Neural crest cell (in vitro differentiated cells): ENCODE results near the gene SLC11A2. TPM values are rescaled to one million over a fixed set of nuclear protein-coding genes. Genes with fewer than 3 reads are reported as not detected.

Experiments used
- DNase-seq: peaks from one replicate; pipeline ENCODE4 v3.0.0; 2021; ENCODE audit warnings: low read depth, mixed read lengths, low spot score
- H3K27ac Mint-ChIP-seq: one replicate; pipeline ENCODE4 v1.8.0; 2021; ENCODE audit warnings: mild to moderate bottlenecking, mixed read lengths; ENCODE audit not compliant: unreplicated experiment
- H3K27me3 Mint-ChIP-seq: 2 replicates; pipeline ENCODE4 v1.8.0; 2021; ENCODE audit warnings: low read depth, mild to moderate bottlenecking, mixed read lengths
- H3K36me3 Mint-ChIP-seq: 2 replicates; pipeline ENCODE4 v1.8.0; 2021; ENCODE audit warnings: low read depth, mild to moderate bottlenecking, mixed read lengths
- H3K4me1 Mint-ChIP-seq: 2 replicates; pipeline ENCODE4 v1.8.0; 2021; ENCODE audit warnings: mixed read lengths
- H3K4me3 Mint-ChIP-seq: one replicate; pipeline ENCODE4 v1.8.0; 2021; ENCODE audit warnings: mild to moderate bottlenecking, mixed read lengths
- H3K9me3 Mint-ChIP-seq: 2 replicates; pipeline ENCODE4 v1.8.0; 2021; ENCODE audit warnings: mixed read lengths
- CTCF ChIP-seq: fragments of 200-600 bp; sonication (generic); conservative IDR thresholded peaks from 2 replicates; pipeline ENCODE4 v1.5.0; 2021; ENCODE audit warnings: antibody characterized with exemption, mild to moderate bottlenecking
- total RNA-seq: library from RNA; stranded (reverse); gene quantifications from 2 replicates; pipeline ENCODE4 v1.2.1, GENCODE V29; 2021

SLC11A2 gene
- total RNA-seq, 1 donor from 2014 or later, result 51.4 TPM

- DNase-seq, result no peak
- H3K27me3 Mint-ChIP-seq, result no peaks in the 10 kb centered on the region
- peaks cover 29% of the 10 kb centered on the region for H3K4me1 Mint-ChIP-seq
These were observed 14.2 kb downstream of the SLC11A2 start for GRCh38 chr12:51011955-51012354.

GRCh38 chr12:51009056-51009440, 17.1 kb downstream of the SLC11A2 start:
- no peaks in the 10 kb centered on the region for H3K9me3 Mint-ChIP-seq
- H3K4me3 Mint-ChIP-seq, result no peak overlapping the region
- no peak for DNase-seq
- peaks cover 6% of the 10 kb centered on the region for H3K36me3 Mint-ChIP-seq
- H3K4me1 Mint-ChIP-seq, result peaks cover 46% of the 10 kb centered on the region
- no peaks in the 10 kb centered on the region for H3K27me3 Mint-ChIP-seq
- no peak for TF ChIP-seq CTCF
- H3K27ac Mint-ChIP-seq, result peak overlapping the region; percentile 27

More at GRCh38 chr12:51011955-51012354, 14.2 kb downstream of the SLC11A2 start:
- Mint-ChIP-seq H3K36me3 (peaks cover 6% of the 10 kb centered on the region), H3K4me3 (no peak overlapping the region), H3K27ac (peak overlapping the region; percentile 17), H3K9me3 (no peaks in the 10 kb centered on the region)
- no peak for TF ChIP-seq CTCF

GRCh38 chr12:51008329-51009055, 17.7 kb downstream of the SLC11A2 start:
- no peak overlapping the region for H3K27ac Mint-ChIP-seq
- H3K4me3 Mint-ChIP-seq, result no peak overlapping the region
- peaks cover 6% of the 10 kb centered on the region for H3K36me3 Mint-ChIP-seq
- TF ChIP-seq CTCF, result no peak
- no peaks in the 10 kb centered on the region for H3K9me3 Mint-ChIP-seq
- no peaks in the 10 kb centered on the region for H3K27me3 Mint-ChIP-seq
- peaks cover 49% of the 10 kb centered on the region for H3K4me1 Mint-ChIP-seq
- DNase-seq, result no peak

GRCh38 chr12:51005671-51006070, 20.5 kb downstream of the SLC11A2 start:
- peaks cover 8% of the 10 kb centered on the region for H3K36me3 Mint-ChIP-seq

GRCh38 chr12:51005030-51005429, 21.2 kb downstream of the SLC11A2 start:
- DNase-seq, result no peak
- Mint-ChIP-seq H3K4me3 (no peak overlapping the region), H3K4me1 (peaks cover 28% of the 10 kb centered on the region), H3K9me3 (no peaks in the 10 kb centered on the region), H3K27me3 (no peaks in the 10 kb centered on the region), H3K27ac (no peak overlapping the region), H3K36me3 (peaks cover 15% of the 10 kb centered on the region)
- TF ChIP-seq CTCF, result no peak

More at GRCh38 chr12:51005671-51006070, 20.5 kb downstream of the SLC11A2 start:
- no peak overlapping the region for H3K27ac Mint-ChIP-seq
- no peak for DNase-seq
- no peak for TF ChIP-seq CTCF
- H3K4me3 Mint-ChIP-seq, result no peak overlapping the region
- H3K9me3 Mint-ChIP-seq, result no peaks in the 10 kb centered on the region
- H3K4me1 Mint-ChIP-seq, result peaks cover 32% of the 10 kb centered on the region
- H3K27me3 Mint-ChIP-seq, result no peaks in the 10 kb centered on the region
